IPS-18a (cell line): ENCODE results near the gene RNPEPL1.

ENCODE experiments used
- H3K27ac ChIP-seq: one replicate; pipeline ENCODE4 v1.5.1; 2013; ENCODE audit warnings: low read length
- H3K27me3 ChIP-seq: one replicate; pipeline ENCODE4 v1.6.1; 2013; ENCODE audit warnings: mild to moderate bottlenecking, low read length; ENCODE audit not compliant: control insufficient read depth, insufficient read depth
- H3K36me3 ChIP-seq: one replicate; pipeline ENCODE4 v1.6.1; 2013; ENCODE audit warnings: low read depth, low read length; ENCODE audit not compliant: control insufficient read depth
- H3K4me1 ChIP-seq: one replicate; pipeline ENCODE4 v1.6.1; 2013; ENCODE audit warnings: low read depth, low read length; ENCODE audit not compliant: control insufficient read depth
- H3K4me3 ChIP-seq: one replicate; pipeline ENCODE4 v1.5.1; 2013; ENCODE audit warnings: low read length
- H3K9ac ChIP-seq: one replicate; pipeline ENCODE4 v1.6.1; 2013; ENCODE audit warnings: mild to moderate bottlenecking, low read length, moderate library complexity
- H3K9me3 ChIP-seq: one replicate; pipeline ENCODE4 v1.6.1; 2013; ENCODE audit warnings: low read depth, low read length; ENCODE audit not compliant: control insufficient read depth

The RNPEPL1 gene

GRCh38 chr2:240576036-240576435, 7.8 kb downstream of the RNPEPL1 start:
- Histone ChIP-seq H3K4me1 (no peaks in the 10 kb centered on the region), H3K27me3 (no peaks in the 10 kb centered on the region), H3K9ac (no peak overlapping the region), H3K27ac (no peak overlapping the region), H3K36me3 (no peaks in the 10 kb centered on the region), H3K4me3 (no peak overlapping the region), H3K9me3 (no peaks in the 10 kb centered on the region)

- no peaks in the 10 kb centered on the region for H3K4me1 ChIP-seq
- H3K36me3 ChIP-seq = no peaks in the 10 kb centered on the region
- H3K27ac ChIP-seq = no peak overlapping the region
- no peak overlapping the region for H3K9ac ChIP-seq
- H3K27me3 ChIP-seq = no peaks in the 10 kb centered on the region
- H3K9me3 ChIP-seq = no peaks in the 10 kb centered on the region
- no peak overlapping the region for H3K4me3 ChIP-seq
Observed at GRCh38 chr2:240576436-240577205, 8.3 kb downstream of the RNPEPL1 start.

- Histone ChIP-seq H3K4me1 (no peaks in the 10 kb centered on the region), H3K4me3 (no peak overlapping the region), H3K9ac (no peak overlapping the region), H3K27ac (no peak overlapping the region), H3K9me3 (no peaks in the 10 kb centered on the region), H3K27me3 (no peaks in the 10 kb centered on the region), H3K36me3 (no peaks in the 10 kb centered on the region)
Observed at GRCh38 chr2:240577281-240578109, 9.2 kb downstream of the RNPEPL1 start.

- H3K4me1 ChIP-seq = no peaks in the 10 kb centered on the region
- no peak overlapping the region for H3K27ac ChIP-seq
- H3K9me3 ChIP-seq = no peaks in the 10 kb centered on the region
- no peaks in the 10 kb centered on the region for H3K27me3 ChIP-seq
- no peaks in the 10 kb centered on the region for H3K36me3 ChIP-seq
- H3K4me3 ChIP-seq = no peak overlapping the region
- H3K9ac ChIP-seq = no peak overlapping the region
Observed at GRCh38 chr2:240578110-240578450, 9.8 kb downstream of the RNPEPL1 start.

- no peak overlapping the region for H3K27ac ChIP-seq
- H3K27me3 ChIP-seq = no peaks in the 10 kb centered on the region
- no peaks in the 10 kb centered on the region for H3K9me3 ChIP-seq
- no peaks in the 10 kb centered on the region for H3K4me1 ChIP-seq
- no peak overlapping the region for H3K9ac ChIP-seq
- H3K4me3 ChIP-seq = no peak overlapping the region
- H3K36me3 ChIP-seq = no peaks in the 10 kb centered on the region
Observed at GRCh38 chr2:240578488-240578887, 10.2 kb downstream of the RNPEPL1 start.

GRCh38 chr2:240579071-240579762, 10.9 kb downstream of the RNPEPL1 start:
- Histone ChIP-seq H3K4me3 (no peak overlapping the region), H3K36me3 (no peaks in the 10 kb centered on the region), H3K9me3 (no peaks in the 10 kb centered on the region), H3K4me1 (no peaks in the 10 kb centered on the region), H3K9ac (no peak overlapping the region), H3K27ac (no peak overlapping the region), H3K27me3 (no peaks in the 10 kb centered on the region)

- no peaks in the 10 kb centered on the region for H3K27me3 ChIP-seq
- no peak overlapping the region for H3K4me3 ChIP-seq
- no peaks in the 10 kb centered on the region for H3K9me3 ChIP-seq
- H3K27ac ChIP-seq = no peak overlapping the region
- H3K36me3 ChIP-seq = no peaks in the 10 kb centered on the region
- H3K9ac ChIP-seq = no peak overlapping the region
- H3K4me1 ChIP-seq = peaks cover 8% of the 10 kb centered on the region
Observed at GRCh38 chr2:240579771-240580614, 11.7 kb downstream of the RNPEPL1 start.

GRCh38 chr2:240581811-240582210, 13.5 kb downstream of the RNPEPL1 start:
- H3K9me3 ChIP-seq = no peaks in the 10 kb centered on the region
- no peaks in the 10 kb centered on the region for H3K36me3 ChIP-seq
- H3K4me1 ChIP-seq = peaks cover 13% of the 10 kb centered on the region
- H3K27me3 ChIP-seq = no peaks in the 10 kb centered on the region
- H3K4me3 ChIP-seq = no peak overlapping the region
- no peak overlapping the region for H3K9ac ChIP-seq
- no peak overlapping the region for H3K27ac ChIP-seq

GRCh38 chr2:240582781-240583180, 14.5 kb downstream of the RNPEPL1 start:
- no peaks in the 10 kb centered on the region for H3K27me3 ChIP-seq
- H3K9me3 ChIP-seq = no peaks in the 10 kb centered on the region
- H3K4me1 ChIP-seq = peaks cover 13% of the 10 kb centered on the region
- H3K9ac ChIP-seq = no peak overlapping the region
- H3K4me3 ChIP-seq = no peak overlapping the region
- no peak overlapping the region for H3K27ac ChIP-seq
- no peaks in the 10 kb centered on the region for H3K36me3 ChIP-seq

- Histone ChIP-seq H3K27ac (no peak overlapping the region), H3K9ac (no peak overlapping the region), H3K36me3 (no peaks in the 10 kb centered on the region), H3K9me3 (no peaks in the 10 kb centered on the region), H3K4me1 (peaks cover 13% of the 10 kb centered on the region), H3K27me3 (no peaks in the 10 kb centered on the region), H3K4me3 (no peak overlapping the region)
Observed at GRCh38 chr2:240583774-240584173, 15.5 kb downstream of the RNPEPL1 start.

- H3K4me1 ChIP-seq = peaks cover 13% of the 10 kb centered on the region
- H3K4me3 ChIP-seq = peak overlapping the region; percentile 78
- H3K9ac ChIP-seq = no peak overlapping the region
- H3K27me3 ChIP-seq = no peaks in the 10 kb centered on the region
- H3K36me3 ChIP-seq = peaks cover under 1% of the 10 kb centered on the region
- no peaks in the 10 kb centered on the region for H3K9me3 ChIP-seq
- no peak overlapping the region for H3K27ac ChIP-seq
Observed at GRCh38 chr2:240584486-240585031, 16.3 kb downstream of the RNPEPL1 start.
